HG02759 (cell line): ENCODE measurements around the gene NAPEPLD.
"Not testable (repeated sequence)": the region's sequence is repeated elsewhere in the genome, so short reads cannot be mapped to it uniquely, and the experiment has no call there.

Experiments
- ATAC-seq: cut with Tn5 transposase; IDR thresholded peaks from one replicate; pipeline ENCODE4 v1.9.1; 2021; ENCODE audit warnings: mild to moderate bottlenecking, moderate library complexity; ENCODE audit not compliant: unreplicated experiment

The NAPEPLD gene

GRCh38 chr7:103144754-103145153, 4.1 kb downstream of the NAPEPLD start:
- ATAC-seq = not testable (repeated sequence)

- no peak for ATAC-seq
Observed at GRCh38 chr7:103143868-103144267, 5.0 kb downstream of the NAPEPLD start.

- no peak for ATAC-seq
Observed at GRCh38 chr7:103142494-103142893, 6.4 kb downstream of the NAPEPLD start.

GRCh38 chr7:103141753-103142404, 7.0 kb downstream of the NAPEPLD start:
- ATAC-seq = no peak

- ATAC-seq = no peak
Observed at GRCh38 chr7:103140685-103141084, 8.2 kb downstream of the NAPEPLD start.

- ATAC-seq = no peak
Observed at GRCh38 chr7:103140061-103140460, 8.8 kb downstream of the NAPEPLD start.

- ATAC-seq = no peak
Observed at GRCh38 chr7:103134836-103135554, 13.9 kb downstream of the NAPEPLD start.

GRCh38 chr7:103132995-103133688, 15.8 kb downstream of the NAPEPLD start:
- ATAC-seq = no peak

- no peak for ATAC-seq
Observed at GRCh38 chr7:103130901-103131624, 17.8 kb downstream of the NAPEPLD start.

GRCh38 chr7:103129702-103130549, 19.0 kb downstream of the NAPEPLD start:
- no peak for ATAC-seq

GRCh38 chr7:103127006-103127405, 21.9 kb downstream of the NAPEPLD start:
- ATAC-seq = no peak

- ATAC-seq = no peak
Observed at GRCh38 chr7:103124429-103124979, 24.4 kb downstream of the NAPEPLD start.

GRCh38 chr7:103123529-103123928, 25.4 kb downstream of the NAPEPLD start:
- ATAC-seq = no peak

- no peak for ATAC-seq
Observed at GRCh38 chr7:103121641-103122040, 27.3 kb downstream of the NAPEPLD start.

- no peak for ATAC-seq
Observed at GRCh38 chr7:103120362-103120761, 28.5 kb downstream of the NAPEPLD start.

GRCh38 chr7:103119791-103120291, 29.1 kb downstream of the NAPEPLD start:
- no peak for ATAC-seq

- no peak for ATAC-seq
Observed at GRCh38 chr7:103117465-103117864, 31.4 kb downstream of the NAPEPLD start.

GRCh38 chr7:103116991-103117390, 31.9 kb downstream of the NAPEPLD start:
- ATAC-seq = no peak

GRCh38 chr7:103116511-103116910, 32.4 kb downstream of the NAPEPLD start:
- no peak for ATAC-seq

GRCh38 chr7:103115771-103116170, 33.1 kb downstream of the NAPEPLD start:
- ATAC-seq = no peak
